Ishikawa (cell line): Measurements from ENCODE around the gene CTTN.

Source experiments
- CREB1 ChIP-seq: IDR thresholded peaks from 2 replicates; pipeline ENCODE4 v1.6.1; 2012; ENCODE audit warnings: low read depth
- EGR1 ChIP-seq: IDR thresholded peaks from 2 replicates; pipeline ENCODE4 v1.6.1; 2012
- EP300 ChIP-seq: IDR thresholded peaks from 2 replicates; pipeline ENCODE4 v1.6.1; 2012; ENCODE audit warnings: borderline replicate concordance
- FOXM1 ChIP-seq: IDR thresholded peaks from 2 replicates; pipeline ENCODE4 v1.6.1; 2012; ENCODE audit warnings: low read depth, borderline replicate concordance
- MAX ChIP-seq: IDR thresholded peaks from 2 replicates; pipeline ENCODE4 v1.6.1; 2012
- NFIC ChIP-seq: IDR thresholded peaks from 2 replicates; pipeline ENCODE4 v1.6.1; 2012
- RAD21 ChIP-seq: IDR thresholded peaks from 2 replicates; pipeline ENCODE4 v1.6.1; 2012; ENCODE audit warnings: low read depth
- REST ChIP-seq: IDR thresholded peaks from 2 replicates; pipeline ENCODE4 v1.6.1; 2012; ENCODE audit warnings: low read depth, mild to moderate bottlenecking
- TAF1 ChIP-seq: IDR thresholded peaks from 2 replicates; pipeline ENCODE4 v1.6.1; 2012; ENCODE audit warnings: low read depth, mild to moderate bottlenecking
- TCF12 ChIP-seq: IDR thresholded peaks from 2 replicates; pipeline ENCODE4 v1.6.1; 2012; ENCODE audit warnings: low read depth
- TEAD4 ChIP-seq: IDR thresholded peaks from 2 replicates; pipeline ENCODE4 v1.6.1; 2012
- USF1 ChIP-seq: IDR thresholded peaks from 2 replicates; pipeline ENCODE4 v1.6.1; 2012
- YY1 ChIP-seq: IDR thresholded peaks from 2 replicates; pipeline ENCODE4 v1.6.1; 2012; ENCODE audit warnings: low read depth
- ZBTB7A ChIP-seq: IDR thresholded peaks from 2 replicates; pipeline ENCODE4 v1.6.1; 2012; ENCODE audit warnings: low read depth

DNA sequence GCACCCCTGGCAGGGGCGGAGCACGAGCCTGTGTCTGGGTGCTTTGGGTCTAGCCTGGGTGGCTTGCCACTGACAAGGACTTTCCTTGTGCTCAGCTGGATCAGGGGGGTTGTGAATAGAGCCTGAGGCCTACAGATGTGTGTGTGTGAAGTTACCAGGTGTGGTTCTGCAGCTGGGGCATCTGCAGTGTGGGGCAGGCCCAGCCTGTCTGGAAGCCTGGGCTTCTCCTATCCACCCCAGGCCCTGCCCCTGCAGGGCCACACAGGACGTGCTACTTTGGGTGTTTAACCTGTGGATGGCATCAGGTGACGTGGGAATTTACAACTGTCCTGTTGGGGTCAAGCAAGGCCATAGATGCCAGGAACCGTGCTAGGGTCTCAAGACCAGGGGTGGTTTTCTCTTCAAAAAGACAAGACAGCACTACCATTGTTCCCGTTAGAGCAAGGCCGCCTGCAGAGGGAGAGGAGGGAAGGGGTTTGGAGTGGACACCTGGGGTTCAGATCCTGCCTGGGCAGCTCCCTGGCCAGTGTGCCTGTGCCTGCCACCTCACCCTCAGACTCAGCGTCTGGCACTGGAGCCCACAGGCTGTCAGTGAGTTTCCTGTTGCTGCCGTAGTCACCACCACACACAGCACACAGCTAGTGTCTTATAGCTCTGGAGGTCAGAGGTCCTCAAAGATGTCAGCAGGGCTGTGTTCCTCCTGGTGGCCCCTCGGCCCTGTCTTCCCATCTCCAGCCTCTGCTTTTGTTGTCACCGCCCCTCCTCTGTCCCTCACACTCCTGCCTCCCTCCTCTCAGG is 31.6 kb downstream of the CTTN start:
- TF ChIP-seq FOXM1 = no peak
- TF ChIP-seq REST = no peak
- no peak for TF ChIP-seq EP300
- no peak for TF ChIP-seq NFIC
- TF ChIP-seq TAF1 = no peak
- no peak for TF ChIP-seq RAD21
- no peak for TF ChIP-seq CREB1
- TF ChIP-seq TEAD4 = no peak
- no peak for TF ChIP-seq YY1
- no peak for TF ChIP-seq MAX
- no peak for TF ChIP-seq EGR1
- no peak for TF ChIP-seq ZBTB7A
- TF ChIP-seq TCF12 = no peak
- TF ChIP-seq USF1 = no peak
